GM19025 (cell line): ENCODE measurements around the gene KIAA0040.

Experiments
- ATAC-seq: cut with Tn5 transposase; IDR thresholded peaks from one replicate; pipeline ENCODE4 v1.9.1; 2021; ENCODE audit warnings: mild to moderate bottlenecking, low read depth, moderate library complexity; ENCODE audit not compliant: unreplicated experiment

The KIAA0040 gene

GRCh38 chr1:175203570-175204068 is 11.0 kb upstream of the KIAA0040 start:
- ATAC-seq = no peak

GRCh38 chr1:175200678-175201521 is 8.3 kb upstream of the KIAA0040 start:
- ATAC-seq = no peak

- ATAC-seq = no peak
Observed at GRCh38 chr1:175198332-175198731, 5.8 kb upstream of the KIAA0040 start.

- no peak for ATAC-seq
Observed at GRCh38 chr1:175197531-175197930, 5.0 kb upstream of the KIAA0040 start.

GRCh38 chr1:175195798-175196197 is 3.2 kb upstream of the KIAA0040 start:
- no peak for ATAC-seq

GRCh38 chr1:175195281-175195680 is 2.7 kb upstream of the KIAA0040 start:
- ATAC-seq = no peak

- no peak for ATAC-seq
Observed at GRCh38 chr1:175193527-175193910, 943 bp upstream of the KIAA0040 start.

- no peak for ATAC-seq
Observed at GRCh38 chr1:175192111-175192629, 406 bp downstream of the KIAA0040 start.

- no peak for ATAC-seq
Observed at GRCh38 chr1:175191659-175192058, 917 bp downstream of the KIAA0040 start.

GRCh38 chr1:175188936-175189335 is 3.6 kb downstream of the KIAA0040 start:
- ATAC-seq = peak; percentile 50

GRCh38 chr1:175186433-175187160 is 6.0 kb downstream of the KIAA0040 start:
- no peak for ATAC-seq

GRCh38 chr1:175185903-175186302 is 6.7 kb downstream of the KIAA0040 start:
- ATAC-seq = no peak

- no peak for ATAC-seq
Observed at GRCh38 chr1:175183586-175183985, 9.0 kb downstream of the KIAA0040 start.

GRCh38 chr1:175182201-175182746 is 10.3 kb downstream of the KIAA0040 start:
- ATAC-seq = no peak

- no peak for ATAC-seq
Observed at GRCh38 chr1:175179837-175180590, 12.6 kb downstream of the KIAA0040 start.

- no peak for ATAC-seq
Observed at GRCh38 chr1:175178456-175178855, 14.1 kb downstream of the KIAA0040 start.

- no peak for ATAC-seq
Observed at GRCh38 chr1:175178056-175178455, 14.5 kb downstream of the KIAA0040 start.

- ATAC-seq = no peak
Observed at GRCh38 chr1:175176246-175176645, 16.3 kb downstream of the KIAA0040 start.

GRCh38 chr1:175174309-175175102 is 18.1 kb downstream of the KIAA0040 start:
- ATAC-seq = peak; percentile 73

GRCh38 chr1:175173531-175173930 is 19.0 kb downstream of the KIAA0040 start:
- ATAC-seq = no peak
